Glutamatergic neuron (in vitro differentiated cells): ENCODE data around the gene RADIL. TPM values are rescaled to one million over a fixed set of nuclear protein-coding genes. Genes with fewer than 3 reads are reported as not detected.

ENCODE experiments used
- DNase-seq: peaks from one replicate; pipeline ENCODE4 v3.0.0; 2022
- H3K27ac Mint-ChIP-seq: one replicate; pipeline ENCODE4 v1.8.0; 2020; ENCODE audit warnings: mild to moderate bottlenecking, mixed read lengths, inconsistent platforms; ENCODE audit not compliant: unreplicated experiment
- H3K27me3 Mint-ChIP-seq: one replicate; pipeline ENCODE4 v1.8.0; 2020; ENCODE audit warnings: mild to moderate bottlenecking, moderate library complexity, mixed read lengths, inconsistent platforms; ENCODE audit not compliant: unreplicated experiment
- H3K36me3 Mint-ChIP-seq: one replicate; pipeline ENCODE4 v1.8.0; 2020; ENCODE audit warnings: mild to moderate bottlenecking, mixed read lengths, inconsistent platforms; ENCODE audit not compliant: unreplicated experiment
- H3K4me1 Mint-ChIP-seq: one replicate; pipeline ENCODE4 v1.8.0; 2020; ENCODE audit warnings: mild to moderate bottlenecking, low read depth, mixed read lengths, inconsistent platforms; ENCODE audit not compliant: unreplicated experiment
- H3K4me3 Mint-ChIP-seq: one replicate; pipeline ENCODE4 v1.8.0; 2020; ENCODE audit warnings: mild to moderate bottlenecking, mixed read lengths, inconsistent platforms; ENCODE audit not compliant: unreplicated experiment
- H3K9me3 Mint-ChIP-seq: one replicate; pipeline ENCODE4 v1.8.0; 2020; ENCODE audit warnings: mild to moderate bottlenecking, moderate library complexity, mixed read lengths, inconsistent platforms; ENCODE audit not compliant: unreplicated experiment
- CTCF ChIP-seq: fragments of 200-600 bp; sonication (generic); IDR thresholded peaks from one replicate; pipeline ENCODE4 v1.5.0; 2021; ENCODE audit not compliant: partially characterized antibody, unreplicated experiment
- total RNA-seq: library from RNA; stranded (reverse); fragmentation: NEBNext Ultra II Directional; extraction: Animal tissue kit (Norgen Biotek cat#: 25700); gene quantifications from one replicate; pipeline ENCODE4 v1.2.1, GENCODE V29; 2021; ENCODE audit not compliant: unreplicated experiment

The RADIL gene
- total RNA-seq, 1 donor from 2014 or later = 31.3 TPM

- H3K27ac Mint-ChIP-seq = no peak overlapping the region
These were observed 11.4 kb downstream of the RADIL start for GRCh38 chr7:4871930-4872675.

GRCh38 chr7:4871056-4871680 lies 12.3 kb downstream of the RADIL start:
- Mint-ChIP-seq H3K27ac (peak overlapping the region; percentile 48), H3K27me3 (peaks cover 3% of the 10 kb centered on the region), H3K36me3 (peaks cover 9% of the 10 kb centered on the region), H3K4me3 (no peak overlapping the region), H3K9me3 (peaks cover 4% of the 10 kb centered on the region), H3K4me1 (peaks cover 13% of the 10 kb centered on the region)
- no peak for DNase-seq
- TF ChIP-seq CTCF = no peak

More at GRCh38 chr7:4871930-4872675, 11.4 kb downstream of the RADIL start:
- peaks cover 3% of the 10 kb centered on the region for H3K27me3 Mint-ChIP-seq
- H3K4me1 Mint-ChIP-seq = peaks cover 13% of the 10 kb centered on the region
- DNase-seq = no peak
- peaks cover 9% of the 10 kb centered on the region for H3K36me3 Mint-ChIP-seq
- peaks cover 4% of the 10 kb centered on the region for H3K9me3 Mint-ChIP-seq
- peak overlapping the region; percentile 43 for H3K4me3 Mint-ChIP-seq
- no peak for TF ChIP-seq CTCF

- no peak for TF ChIP-seq CTCF
- Mint-ChIP-seq H3K4me3 (no peak overlapping the region), H3K27ac (no peak overlapping the region), H3K27me3 (peaks cover 3% of the 10 kb centered on the region), H3K4me1 (peaks cover 13% of the 10 kb centered on the region), H3K36me3 (peaks cover 24% of the 10 kb centered on the region), H3K9me3 (peaks cover 7% of the 10 kb centered on the region)
- DNase-seq = no peak
These were observed 15.0 kb downstream of the RADIL start for GRCh38 chr7:4868493-4868892.

- H3K27ac Mint-ChIP-seq = no peak overlapping the region
- TF ChIP-seq CTCF = no peak
- no peak overlapping the region for H3K4me3 Mint-ChIP-seq
- H3K4me1 Mint-ChIP-seq = peaks cover 3% of the 10 kb centered on the region
- no peaks in the 10 kb centered on the region for H3K27me3 Mint-ChIP-seq
- H3K36me3 Mint-ChIP-seq = peaks cover 32% of the 10 kb centered on the region
- DNase-seq = no peak
- H3K9me3 Mint-ChIP-seq = peaks cover 7% of the 10 kb centered on the region
These were observed 16.7 kb downstream of the RADIL start for GRCh38 chr7:4866528-4867496.
